LNCaP clone FGC (cell line): ENCODE data around the gene TRAPPC8.
A peak's percentile ranks its signal among the peaks of the same experiment; 100 is the strongest.
"Not testable (repeated sequence)": the region's sequence is repeated elsewhere in the genome, so short reads cannot be mapped to it uniquely, and the experiment has no call there.

Experiments used
- DNase-seq: peaks from one replicate; pipeline ENCODE4 v3.0.0-alpha.2; 2011; ENCODE audit warnings: low read depth
- H3K4me3 ChIP-seq: 2 replicates; pipeline ENCODE4 v1.5.1; 2011; ENCODE audit warnings: mild to moderate bottlenecking, low read depth, low read length, control low read depth
- CTCF ChIP-seq: IDR thresholded peaks from 2 replicates; pipeline ENCODE4 v1.5.1; 2012; ENCODE audit warnings: mild to moderate bottlenecking; ENCODE audit not compliant: control insufficient read depth, insufficient read depth; ENCODE audit errors: extremely low read depth

The TRAPPC8 gene

GRCh38 chr18:31954349-31954748, 11.4 kb upstream of the TRAPPC8 start:
- no peak for TF ChIP-seq CTCF
- H3K4me3 ChIP-seq: no peak overlapping the region
- no peak for DNase-seq

- DNase-seq, H3K4me3 ChIP-seq: not testable (repeated sequence)
These were observed 10.8 kb upstream of the TRAPPC8 start for GRCh38 chr18:31953699-31954098.

- TF ChIP-seq CTCF: no peak
- no peak for DNase-seq
These were observed 9.3 kb upstream of the TRAPPC8 start for GRCh38 chr18:31952223-31952622.

GRCh38 chr18:31950583-31950982, 7.7 kb upstream of the TRAPPC8 start:
- DNase-seq: no peak
- TF ChIP-seq CTCF: no peak
- H3K4me3 ChIP-seq: no peak overlapping the region

More at GRCh38 chr18:31952223-31952622, 9.3 kb upstream of the TRAPPC8 start:
- H3K4me3 ChIP-seq: no peak overlapping the region

GRCh38 chr18:31948349-31948748, 5.4 kb upstream of the TRAPPC8 start:
- not testable (repeated sequence) for H3K4me3 ChIP-seq, DNase-seq

GRCh38 chr18:31946305-31947046, 3.5 kb upstream of the TRAPPC8 start:
- no peak for TF ChIP-seq CTCF
- no peak overlapping the region for H3K4me3 ChIP-seq
- DNase-seq: no peak

- TF ChIP-seq CTCF: no peak
- peak overlapping the region; percentile 89 for H3K4me3 ChIP-seq
- no peak for DNase-seq
These were observed 1.2 kb upstream of the TRAPPC8 start for GRCh38 chr18:31943878-31944816.
